Subcutaneous adipose tissue (tissue), 4 donors: ENCODE measurements around the gene DCTN2. TPM values are rescaled to one million over a fixed set of nuclear protein-coding genes. Genes with fewer than 3 reads are reported as not detected.

Experiments
- total RNA-seq, 4 donors: library from RNA; depleted of rRNA; stranded (reverse); fragments of >200 nt; gene quantifications; one replicate each; pipeline ENCODE4 v1.1.0, GENCODE V29; 2016
- TF ChIP-seq, protein P1 (sequence below): fragments of 450-650 bp; IDR thresholded peaks from one replicate; pipeline ENCODE4 v1.5.1; 2016; ENCODE audit warnings: low read depth, mild to moderate bottlenecking, control low read depth, antibody characterized with exemption, moderate library complexity

DCTN2 gene
- total RNA-seq, 4 donors from 2014 or later: 78.6 to 161 (median 131) TPM

GRCh38 chr12:57514720-57515407, 32.1 kb downstream of the DCTN2 start:
- TF ChIP-seq, protein P1, sequence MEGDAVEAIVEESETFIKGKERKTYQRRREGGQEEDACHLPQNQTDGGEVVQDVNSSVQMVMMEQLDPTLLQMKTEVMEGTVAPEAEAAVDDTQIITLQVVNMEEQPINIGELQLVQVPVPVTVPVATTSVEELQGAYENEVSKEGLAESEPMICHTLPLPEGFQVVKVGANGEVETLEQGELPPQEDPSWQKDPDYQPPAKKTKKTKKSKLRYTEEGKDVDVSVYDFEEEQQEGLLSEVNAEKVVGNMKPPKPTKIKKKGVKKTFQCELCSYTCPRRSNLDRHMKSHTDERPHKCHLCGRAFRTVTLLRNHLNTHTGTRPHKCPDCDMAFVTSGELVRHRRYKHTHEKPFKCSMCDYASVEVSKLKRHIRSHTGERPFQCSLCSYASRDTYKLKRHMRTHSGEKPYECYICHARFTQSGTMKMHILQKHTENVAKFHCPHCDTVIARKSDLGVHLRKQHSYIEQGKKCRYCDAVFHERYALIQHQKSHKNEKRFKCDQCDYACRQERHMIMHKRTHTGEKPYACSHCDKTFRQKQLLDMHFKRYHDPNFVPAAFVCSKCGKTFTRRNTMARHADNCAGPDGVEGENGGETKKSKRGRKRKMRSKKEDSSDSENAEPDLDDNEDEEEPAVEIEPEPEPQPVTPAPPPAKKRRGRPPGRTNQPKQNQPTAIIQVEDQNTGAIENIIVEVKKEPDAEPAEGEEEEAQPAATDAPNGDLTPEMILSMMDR: no peak

GRCh38 chr12:57513266-57513665, 33.7 kb downstream of the DCTN2 start:
- TF ChIP-seq, protein P1: no peak

DNA sequence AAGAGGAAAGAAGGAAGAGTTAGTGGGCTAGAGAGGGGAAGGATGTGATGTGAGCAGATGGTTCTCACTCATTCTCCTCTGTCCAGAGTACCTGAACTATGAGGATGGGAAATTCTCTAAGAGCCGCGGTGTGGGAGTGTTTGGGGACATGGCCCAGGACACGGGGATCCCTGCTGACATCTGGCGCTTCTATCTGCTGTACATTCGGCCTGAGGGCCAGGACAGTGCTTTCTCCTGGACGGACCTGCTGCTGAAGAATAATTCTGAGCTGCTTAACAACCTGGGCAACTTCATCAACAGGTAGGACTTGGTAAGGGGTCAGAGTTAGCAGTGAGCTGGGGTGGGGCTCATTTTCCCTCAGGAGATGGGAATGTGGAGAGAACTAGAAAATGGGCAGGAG, 34.3 kb downstream of the DCTN2 start:
- TF ChIP-seq, protein P1: no peak

- TF ChIP-seq, protein P1: no peak
These were observed 35.2 kb downstream of the DCTN2 start for GRCh38 chr12:57511588-57512325.

DNA sequence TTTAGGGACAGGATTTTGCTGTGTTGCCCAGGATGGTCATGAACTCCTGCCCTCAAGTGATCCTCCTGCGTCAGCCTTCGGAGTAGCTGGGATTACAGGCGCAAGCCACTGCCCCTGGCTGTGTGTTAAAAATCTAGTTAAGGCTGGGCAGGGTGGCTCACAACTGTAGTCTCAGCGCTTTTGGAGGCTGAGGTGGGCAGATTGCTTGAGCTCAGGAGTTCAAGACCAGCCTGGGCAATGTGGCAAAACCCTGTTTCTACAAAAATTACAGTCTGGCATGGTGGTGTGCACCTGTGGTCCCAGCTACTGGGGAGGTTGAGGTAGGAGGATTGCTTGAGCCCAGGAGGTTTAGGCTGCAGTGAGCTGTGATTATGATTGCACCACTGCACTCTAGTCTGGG, 35.8 kb downstream of the DCTN2 start:
- TF ChIP-seq, protein P1: no peak

DNA sequence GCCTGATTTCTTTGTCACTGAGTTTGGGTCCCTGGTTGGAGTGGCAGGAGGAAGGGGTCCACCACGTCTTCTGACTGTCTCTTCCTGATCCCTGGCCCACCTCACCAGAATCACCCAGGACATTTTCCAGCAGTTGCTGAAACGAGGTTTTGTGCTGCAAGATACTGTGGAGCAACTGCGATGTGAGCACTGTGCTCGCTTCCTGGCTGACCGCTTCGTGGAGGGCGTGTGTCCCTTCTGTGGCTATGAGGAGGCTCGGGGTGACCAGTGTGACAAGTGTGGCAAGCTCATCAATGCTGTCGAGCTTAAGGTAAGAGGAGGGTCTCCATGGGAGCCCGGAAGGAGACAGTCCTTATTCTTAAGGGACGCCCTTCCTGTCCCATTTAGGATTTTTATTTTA, 46.8 kb downstream of the DCTN2 start:
- TF ChIP-seq, protein P1: no peak

DNA sequence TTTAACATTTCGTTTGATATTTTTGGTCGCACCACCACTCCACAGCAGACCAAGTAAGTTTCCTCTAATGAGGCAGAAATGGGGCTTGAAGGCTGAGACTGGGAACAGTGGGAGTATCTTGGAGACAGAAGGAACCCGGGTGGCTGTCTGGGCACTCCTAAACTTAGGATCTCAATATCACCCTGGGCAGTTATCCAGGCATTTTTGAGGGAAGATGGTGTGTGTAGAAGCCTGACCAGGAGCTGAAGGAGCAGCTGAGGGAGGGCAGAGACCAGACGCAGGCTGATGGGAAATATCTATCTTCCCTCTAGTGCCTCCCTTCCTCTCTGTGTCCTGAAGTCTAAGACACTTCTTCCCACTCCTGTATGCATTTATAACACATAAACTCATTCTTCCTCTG, 48.4 kb downstream of the DCTN2 start:
- TF ChIP-seq, protein P1: no peak
